Activated CD4-positive, alpha-beta T cell treated with anti-CD3 and anti-CD28 coated beads, Interleukin-2, amount 50 U/mL, for 24 hours (primary cell): ENCODE results near the gene ZFC3H1.
"Not testable (repeated sequence)": the region's sequence is repeated elsewhere in the genome, so short reads cannot be mapped to it uniquely, and the experiment has no call there.

Source experiments
- DNase-seq, 2 donors: peaks; one replicate each; pipeline ENCODE4 v3.0.0-alpha.2; 2020; ENCODE audit warnings: low read depth in 1 of 2, low spot score in 1 of 2

ZFC3H1 gene, protein sequence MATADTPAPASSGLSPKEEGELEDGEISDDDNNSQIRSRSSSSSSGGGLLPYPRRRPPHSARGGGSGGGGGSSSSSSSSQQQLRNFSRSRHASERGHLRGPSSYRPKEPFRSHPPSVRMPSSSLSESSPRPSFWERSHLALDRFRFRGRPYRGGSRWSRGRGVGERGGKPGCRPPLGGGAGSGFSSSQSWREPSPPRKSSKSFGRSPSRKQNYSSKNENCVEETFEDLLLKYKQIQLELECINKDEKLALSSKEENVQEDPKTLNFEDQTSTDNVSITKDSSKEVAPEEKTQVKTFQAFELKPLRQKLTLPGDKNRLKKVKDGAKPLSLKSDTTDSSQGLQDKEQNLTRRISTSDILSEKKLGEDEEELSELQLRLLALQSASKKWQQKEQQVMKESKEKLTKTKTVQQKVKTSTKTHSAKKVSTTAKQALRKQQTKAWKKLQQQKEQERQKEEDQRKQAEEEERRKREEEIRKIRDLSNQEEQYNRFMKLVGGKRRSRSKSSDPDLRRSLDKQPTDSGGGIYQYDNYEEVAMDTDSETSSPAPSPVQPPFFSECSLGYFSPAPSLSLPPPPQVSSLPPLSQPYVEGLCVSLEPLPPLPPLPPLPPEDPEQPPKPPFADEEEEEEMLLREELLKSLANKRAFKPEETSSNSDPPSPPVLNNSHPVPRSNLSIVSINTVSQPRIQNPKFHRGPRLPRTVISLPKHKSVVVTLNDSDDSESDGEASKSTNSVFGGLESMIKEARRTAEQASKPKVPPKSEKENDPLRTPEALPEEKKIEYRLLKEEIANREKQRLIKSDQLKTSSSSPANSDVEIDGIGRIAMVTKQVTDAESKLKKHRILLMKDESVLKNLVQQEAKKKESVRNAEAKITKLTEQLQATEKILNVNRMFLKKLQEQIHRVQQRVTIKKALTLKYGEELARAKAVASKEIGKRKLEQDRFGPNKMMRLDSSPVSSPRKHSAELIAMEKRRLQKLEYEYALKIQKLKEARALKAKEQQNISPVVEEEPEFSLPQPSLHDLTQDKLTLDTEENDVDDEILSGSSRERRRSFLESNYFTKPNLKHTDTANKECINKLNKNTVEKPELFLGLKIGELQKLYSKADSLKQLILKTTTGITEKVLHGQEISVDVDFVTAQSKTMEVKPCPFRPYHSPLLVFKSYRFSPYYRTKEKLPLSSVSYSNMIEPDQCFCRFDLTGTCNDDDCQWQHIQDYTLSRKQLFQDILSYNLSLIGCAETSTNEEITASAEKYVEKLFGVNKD (N-terminal part only)

DNA sequence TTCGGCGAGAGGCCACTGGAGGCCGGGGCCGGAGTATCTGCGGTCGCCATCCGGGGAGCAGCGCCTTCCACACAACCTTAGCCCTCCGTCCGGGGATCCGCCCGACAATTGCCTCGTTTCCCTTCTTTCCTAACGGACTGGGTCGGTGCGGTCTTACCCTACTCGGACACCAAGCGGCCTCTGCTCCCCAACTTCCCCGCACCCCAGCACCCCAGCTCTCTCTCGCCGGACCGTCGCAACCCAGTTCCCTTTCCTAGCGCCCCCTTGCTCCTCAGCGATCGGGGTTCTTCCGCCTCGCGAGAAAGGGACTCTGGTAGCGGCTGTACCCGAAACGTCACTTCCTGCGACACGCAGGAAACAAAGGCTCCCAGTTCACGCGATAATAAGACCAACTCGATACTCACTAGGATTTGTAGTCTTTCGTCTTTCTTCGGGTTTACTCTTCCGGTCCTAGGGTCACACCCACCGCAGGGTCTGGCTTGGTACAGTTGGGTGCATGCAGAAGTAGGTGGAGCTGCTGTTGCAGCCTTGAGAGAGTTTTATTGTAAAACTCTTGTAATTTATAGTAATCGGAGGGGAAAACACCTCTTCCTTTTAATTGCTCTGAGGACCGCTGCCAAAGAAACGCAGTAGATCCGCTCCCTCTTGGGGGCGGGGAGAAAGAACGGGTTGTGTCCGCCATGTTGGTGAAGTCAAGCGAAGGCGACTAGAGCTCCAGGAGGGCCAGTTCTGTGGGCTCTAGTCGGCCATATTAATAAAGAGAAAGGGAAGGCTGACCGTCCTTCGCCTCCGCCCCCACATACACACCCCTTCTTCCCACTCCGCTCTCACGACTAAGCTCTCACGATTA lies at the start of gene ZFC3H1, which contains the start of gene THAP2:
Gene ZFC3H1, minus strand, starts transcription at position 288 of the 850 bp plus-strand sequence. Its CDS starts 238 bp downstream, at position 50.
Gene THAP2, plus strand, starts transcription at position 741 of the 850 bp plus-strand sequence. CDS start 209 bp downstream, outside the sequence.
- DNase-seq, result peak; percentile 72 to 91

DNA sequence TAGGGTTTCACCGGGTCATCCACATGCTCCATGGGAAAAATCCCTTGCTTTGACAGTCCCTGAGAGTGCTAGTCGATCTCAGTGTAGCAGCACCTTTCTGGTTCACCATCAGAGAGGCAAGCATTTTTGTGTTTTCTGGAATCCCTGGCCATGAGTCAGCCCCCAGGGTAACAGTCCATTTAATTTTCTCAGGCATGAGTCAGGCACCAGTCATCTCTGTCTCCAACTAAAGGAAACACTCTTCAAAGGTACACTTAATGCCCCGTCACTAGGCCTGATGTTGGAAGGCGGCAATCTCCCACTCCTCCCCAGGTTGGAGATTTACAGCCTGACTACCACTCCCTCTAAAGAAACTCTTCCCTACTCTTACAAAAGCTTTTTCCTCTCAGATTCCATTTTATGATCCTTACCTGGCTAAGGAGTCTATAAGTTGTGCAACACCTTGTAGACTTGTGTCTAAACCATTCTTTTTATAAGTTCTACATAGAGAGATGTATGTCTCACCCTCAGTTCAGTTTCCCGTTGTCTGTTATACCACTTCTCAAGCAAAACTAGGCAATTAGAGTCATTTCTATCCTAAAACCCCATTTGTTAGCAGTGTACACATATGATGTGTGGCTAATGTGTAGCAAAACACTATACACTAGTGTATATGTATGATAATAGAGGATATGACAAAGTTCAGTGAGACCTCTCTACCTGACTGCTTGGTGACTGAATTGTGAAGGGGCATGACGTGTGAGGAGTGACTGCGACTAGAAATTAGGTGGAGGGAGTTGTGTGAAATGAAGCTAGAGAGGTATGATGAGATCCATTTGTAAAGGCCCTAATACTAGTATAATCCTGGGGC lies 46.9 kb upstream of the ZFC3H1 start:
- DNase-seq, result no peak

DNA sequence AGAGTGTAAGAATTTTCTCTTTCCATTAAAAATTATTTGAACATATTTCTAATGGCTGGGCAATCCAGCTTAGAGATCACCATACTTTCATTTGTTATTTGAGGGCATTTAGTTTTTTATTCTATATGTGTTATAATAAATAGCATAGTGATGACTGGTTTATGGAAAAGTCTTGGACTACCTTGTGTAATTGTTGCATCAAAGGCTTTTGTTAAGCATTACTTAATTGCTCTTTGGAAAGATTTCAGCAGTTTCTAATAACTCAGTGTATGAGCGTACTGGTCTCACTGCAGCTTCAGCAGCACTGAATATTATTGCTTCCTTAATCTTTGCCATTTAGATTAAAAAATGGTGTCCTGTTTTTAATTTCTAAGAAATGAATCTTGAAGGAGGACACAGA lies 45.0 kb upstream of the ZFC3H1 start:
- DNase-seq, result no peak

DNA sequence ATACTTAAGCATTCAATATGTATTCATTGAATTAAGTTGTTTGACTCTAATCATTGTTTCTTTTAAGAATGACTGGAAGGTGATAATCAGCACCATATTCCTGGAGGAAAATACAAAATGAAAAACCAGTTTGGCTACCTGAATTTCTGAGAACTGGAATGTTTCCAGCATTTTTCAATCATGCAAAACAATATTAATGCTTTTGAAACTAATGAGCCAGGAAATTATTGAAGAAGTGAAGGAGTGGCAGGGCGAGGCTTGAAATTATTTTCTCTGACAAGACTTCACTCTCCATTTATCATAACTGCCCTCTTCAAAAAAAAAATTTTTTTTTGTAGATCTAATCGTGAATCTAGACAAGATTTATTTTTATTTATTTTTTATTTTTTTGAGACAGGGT lies 41.3 kb upstream of the ZFC3H1 start:
- DNase-seq, result no peak

DNA sequence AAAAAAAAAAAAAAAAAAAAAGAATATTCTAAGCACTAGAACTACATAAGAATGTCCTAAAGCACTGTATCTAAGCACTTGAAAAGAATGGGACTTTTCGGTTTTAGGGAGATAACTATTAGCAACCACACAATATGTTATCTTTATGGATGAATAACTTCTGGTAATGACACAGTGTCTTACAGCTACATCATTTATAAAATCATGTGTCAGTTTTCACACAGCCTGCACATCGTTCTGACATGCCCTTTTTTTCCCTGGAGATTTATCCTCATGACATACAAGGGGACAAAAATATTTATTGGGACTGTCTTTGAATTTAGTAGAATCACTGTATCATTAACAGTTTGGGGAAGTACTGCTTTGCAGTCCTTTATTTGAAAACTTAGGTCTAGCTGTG lies 39.6 kb upstream of the ZFC3H1 start:
- DNase-seq, result no peak

DNA sequence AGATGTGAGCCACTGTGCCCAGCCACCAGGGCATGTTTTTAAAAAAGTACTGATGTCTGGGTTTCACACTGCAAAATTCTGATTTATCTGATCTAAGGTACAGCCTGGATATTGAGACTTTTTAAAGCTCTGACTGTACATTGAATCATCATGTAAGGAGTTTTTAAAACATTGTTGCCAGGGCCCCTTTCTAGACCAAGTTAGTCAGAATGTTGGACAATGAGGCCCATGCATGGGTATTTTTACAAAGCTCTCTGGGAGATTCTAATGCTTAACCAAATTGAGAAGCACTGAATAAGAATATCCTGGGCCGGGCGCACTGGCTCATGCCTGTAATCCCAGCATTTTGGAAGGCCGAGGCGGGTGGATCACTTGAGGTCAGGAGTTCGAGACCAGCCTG lies 38.9 kb upstream of the ZFC3H1 start:
- no peak for DNase-seq

DNA sequence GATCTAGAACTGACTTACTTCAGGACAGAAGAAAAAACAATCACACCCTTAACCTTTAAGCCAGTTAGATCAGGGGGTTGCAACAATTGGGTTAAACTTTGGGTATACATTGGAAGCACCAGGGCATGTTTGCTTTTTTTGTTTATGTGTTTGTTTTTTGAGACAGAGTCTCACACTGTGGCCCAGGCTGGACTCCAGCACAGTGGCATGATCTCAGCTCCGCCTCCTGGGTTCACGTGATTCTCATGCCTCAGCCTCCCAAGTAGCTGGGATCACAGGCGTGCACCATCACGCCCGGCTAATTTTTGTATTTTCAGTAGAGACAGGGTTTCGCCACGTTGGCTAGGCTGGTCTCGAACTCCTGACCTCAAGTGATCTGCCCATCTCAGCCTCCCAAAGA lies 38.5 kb upstream of the ZFC3H1 start:
- not testable (repeated sequence) for DNase-seq

DNA sequence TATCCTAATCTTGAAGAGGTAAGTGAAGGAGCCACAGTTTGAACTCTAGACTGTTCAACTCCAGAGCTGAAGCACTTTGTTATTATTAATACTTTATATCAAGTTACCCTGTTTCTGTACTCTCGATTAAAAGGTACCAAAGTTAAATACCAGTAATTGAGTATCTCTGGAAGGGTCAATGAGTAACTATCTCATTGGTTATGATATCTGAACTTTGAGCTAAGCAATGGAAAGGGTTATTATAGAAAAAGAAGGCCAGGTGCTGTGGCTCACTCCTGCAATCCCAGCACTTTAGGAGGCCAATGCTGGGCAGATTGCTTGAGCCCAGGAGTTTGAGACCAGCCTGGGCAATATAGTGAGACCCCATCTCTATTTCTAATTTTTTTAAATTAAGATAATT lies 32.1 kb upstream of the ZFC3H1 start:
- DNase-seq, result no peak

DNA sequence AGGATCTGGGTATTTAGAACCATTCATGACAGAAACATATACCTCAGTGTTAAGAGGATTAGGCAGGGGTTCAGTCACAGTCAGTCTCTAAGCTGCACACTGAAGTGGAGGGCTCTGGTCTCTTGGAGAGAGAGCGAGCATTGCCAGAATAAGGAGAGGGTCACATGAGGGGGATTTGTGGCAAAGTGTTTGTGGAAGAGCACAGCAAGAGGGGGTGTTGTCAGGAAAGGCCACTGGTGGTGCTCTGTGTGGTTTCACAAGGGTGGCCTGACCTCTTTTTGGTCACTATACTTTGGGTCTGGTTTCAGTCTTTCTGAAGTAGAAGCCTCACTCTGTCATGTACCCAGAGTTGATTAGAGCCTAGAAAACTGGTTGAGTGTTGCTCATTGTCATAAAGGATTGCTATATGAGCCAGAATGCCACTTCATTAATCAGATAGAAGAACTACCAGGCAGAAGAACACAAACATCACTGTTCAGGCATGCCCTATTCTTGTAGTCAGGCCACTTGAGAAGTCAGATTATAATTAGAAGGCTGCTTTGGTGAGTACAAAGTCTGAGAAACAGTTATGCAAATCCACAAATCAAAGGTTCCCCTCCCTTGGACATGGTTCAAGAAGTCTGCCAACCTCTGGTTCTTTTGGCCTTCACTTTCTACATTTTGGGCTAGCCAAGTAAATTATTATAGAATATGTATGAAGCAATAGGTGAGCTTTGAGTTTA lies 30.6 kb upstream of the ZFC3H1 start:
- DNase-seq, result no peak

DNA sequence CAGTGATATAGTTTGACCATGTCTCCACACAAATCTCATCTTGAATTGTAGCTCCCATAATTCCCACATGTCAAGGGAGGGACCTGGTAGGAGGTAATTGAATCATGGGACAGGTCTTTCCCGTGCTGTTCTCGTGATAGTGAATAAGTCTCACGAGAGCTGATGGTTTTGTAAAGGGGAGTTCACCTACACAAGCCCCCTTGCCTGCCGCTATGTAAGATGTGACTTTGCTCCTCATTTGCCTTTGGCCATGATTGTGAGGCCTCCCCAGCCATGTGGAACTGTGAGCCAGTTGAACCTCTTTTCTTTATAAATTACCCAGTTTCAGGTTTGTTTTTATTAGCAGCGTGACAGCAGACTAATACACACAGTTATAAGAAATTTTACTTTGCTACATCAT lies 30.0 kb upstream of the ZFC3H1 start:
- DNase-seq, result not testable (repeated sequence)

DNA sequence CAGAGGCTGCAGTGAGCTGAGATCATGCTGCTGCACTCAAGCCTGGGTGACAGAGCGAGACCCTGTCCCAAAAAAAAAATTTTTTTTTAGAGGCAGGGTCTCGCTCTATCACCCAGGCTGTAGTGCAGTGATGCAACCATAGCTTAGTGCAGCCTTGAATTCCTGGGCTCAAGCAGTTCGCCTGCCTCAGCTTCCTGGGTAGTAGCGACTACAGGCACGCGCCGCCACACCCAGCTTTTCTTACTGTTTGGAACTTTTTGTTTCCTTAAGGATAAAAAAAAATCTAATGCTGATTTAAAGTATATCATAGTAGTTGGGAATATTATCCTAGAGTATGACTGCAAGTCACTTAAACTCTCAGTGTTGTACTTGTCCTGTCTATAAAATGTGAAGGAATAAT lies 29.5 kb upstream of the ZFC3H1 start:
- no peak for DNase-seq

DNA sequence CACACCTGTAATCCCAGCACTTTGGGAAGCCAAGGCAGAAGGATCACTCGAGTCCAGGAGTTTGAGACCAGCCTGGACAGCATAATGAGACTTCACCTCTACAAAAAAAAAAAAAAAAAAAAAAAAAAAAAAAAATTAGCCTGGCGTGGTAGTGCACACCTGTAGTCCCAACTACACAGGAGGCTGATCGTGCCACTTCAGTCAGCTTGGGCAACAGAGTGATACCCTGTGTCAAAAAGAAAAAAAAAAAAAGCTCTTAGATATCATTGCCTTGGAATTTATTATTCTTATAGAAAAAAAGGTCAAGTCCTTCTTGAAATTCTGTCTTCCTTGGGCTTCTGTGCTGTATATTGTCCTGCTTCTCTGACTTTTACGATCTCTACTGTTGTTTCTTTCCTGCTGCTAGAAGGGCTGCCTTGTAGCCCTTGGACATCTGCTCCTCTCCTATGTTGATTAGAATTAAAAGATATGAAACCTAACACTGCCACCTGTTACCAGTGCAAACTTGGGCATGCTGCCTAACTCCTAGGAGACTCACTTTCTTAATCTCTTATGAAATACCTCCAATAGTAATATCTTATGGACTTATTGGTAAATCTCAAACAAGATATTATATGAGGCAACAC lies 28.0 kb upstream of the ZFC3H1 start:
- DNase-seq, result no peak

DNA sequence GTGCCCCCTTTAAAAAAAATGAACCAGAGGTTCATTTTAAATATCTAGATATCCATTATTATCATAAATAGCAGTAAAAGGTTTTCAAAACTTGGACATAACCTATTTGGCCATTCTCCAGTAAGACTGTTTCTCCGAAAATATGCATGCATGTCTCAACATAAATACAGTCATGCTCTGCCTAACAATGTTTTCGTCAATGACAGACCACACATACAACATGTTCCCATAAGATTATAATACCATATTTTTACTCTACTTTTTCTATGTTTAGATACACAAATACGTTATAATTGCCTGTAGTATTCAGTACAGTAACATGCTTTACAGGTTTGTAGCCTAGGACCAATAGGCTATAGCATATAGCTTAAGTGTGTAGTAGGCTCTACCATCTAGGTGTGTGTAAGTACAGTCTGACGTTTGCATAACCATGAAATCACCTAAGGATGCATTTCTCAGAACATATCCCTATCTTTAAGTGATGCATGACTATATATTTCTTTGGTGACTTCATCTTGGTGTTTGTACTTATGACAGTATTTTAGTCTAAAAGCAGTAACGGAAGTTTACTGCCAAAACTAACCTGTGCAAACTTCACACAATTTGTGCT lies 25.4 kb upstream of the ZFC3H1 start:
- no peak for DNase-seq

DNA sequence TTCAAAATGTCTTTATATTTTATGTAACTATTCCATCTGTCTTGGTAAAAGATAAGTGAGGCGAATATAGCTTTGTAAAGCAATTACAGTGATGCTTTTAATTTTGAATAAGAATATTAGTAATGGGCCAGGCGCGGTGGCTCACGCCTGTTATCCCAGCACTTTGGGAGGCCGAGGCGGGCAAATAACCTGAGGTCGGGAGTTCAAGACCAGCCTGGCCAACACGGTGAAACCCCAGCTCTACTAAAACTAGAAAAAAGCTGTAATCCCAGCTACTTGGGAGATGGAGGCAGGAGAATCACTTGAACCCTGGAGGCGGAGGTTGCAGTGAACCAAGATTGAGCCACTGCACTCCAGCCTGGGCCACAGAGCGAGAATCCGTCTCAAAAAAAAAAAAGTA lies 23.5 kb upstream of the ZFC3H1 start:
- DNase-seq, result not testable (repeated sequence)

DNA sequence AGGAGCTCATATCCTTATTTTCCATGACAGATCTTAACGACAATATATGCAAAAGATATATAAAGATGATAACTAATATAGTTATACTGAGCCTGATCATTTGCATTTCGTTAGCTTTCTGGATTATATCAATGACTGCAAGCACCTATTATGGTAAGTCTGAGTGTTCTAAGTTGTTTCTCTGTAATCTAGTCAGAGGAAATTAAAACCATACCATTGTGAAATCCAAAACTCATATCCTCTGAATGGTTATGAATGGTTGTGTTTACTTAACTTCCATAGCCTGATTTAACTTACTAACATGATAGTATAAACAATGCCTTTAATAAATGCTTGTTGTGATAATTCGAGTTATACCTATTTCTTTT lies 23.0 kb upstream of the ZFC3H1 start:
- DNase-seq, result no peak

DNA sequence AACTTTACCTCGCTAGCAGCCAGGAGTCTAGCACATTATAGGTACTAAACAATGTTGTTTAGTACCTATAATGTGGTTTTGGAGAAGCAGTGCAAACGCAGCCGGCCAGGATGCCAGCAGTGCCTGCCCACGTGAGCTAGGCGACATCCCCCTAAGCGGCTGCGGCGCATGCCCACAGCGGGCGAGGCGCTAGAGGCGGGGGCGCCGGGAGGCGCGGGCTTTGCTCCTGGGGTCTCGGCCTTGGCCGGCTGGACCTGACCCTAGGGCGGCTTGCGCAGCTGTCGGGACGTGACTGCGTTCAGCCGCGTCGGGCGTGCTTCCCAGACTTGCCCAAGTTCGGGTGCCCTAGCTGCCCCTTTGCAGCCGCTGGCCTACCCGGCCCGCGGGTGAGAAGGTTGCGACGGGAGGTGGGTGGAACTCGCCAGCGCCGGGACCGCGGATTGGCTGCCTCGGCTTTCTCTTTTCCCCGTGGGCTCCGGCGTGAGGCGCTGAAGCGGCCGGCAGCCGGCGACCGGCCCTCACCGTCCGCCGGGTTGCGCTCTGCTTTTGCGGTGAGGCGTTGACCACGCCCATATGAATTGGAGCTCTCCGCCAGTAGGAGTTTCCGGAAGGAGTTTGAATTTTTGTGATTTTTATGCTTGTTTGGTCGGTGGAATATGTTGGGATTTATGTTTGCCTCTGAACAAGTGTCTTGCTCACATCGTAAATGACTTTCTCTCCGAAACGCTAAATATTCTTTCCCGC lies 22.4 kb upstream of the ZFC3H1 start, which contains the start of gene TMEM19:
Gene TMEM19, plus strand, starts transcription at position 169 of the 744 bp plus-strand sequence. CDS start 599 bp downstream, outside the sequence.
- DNase-seq, result peak; percentile 61 to 64

DNA sequence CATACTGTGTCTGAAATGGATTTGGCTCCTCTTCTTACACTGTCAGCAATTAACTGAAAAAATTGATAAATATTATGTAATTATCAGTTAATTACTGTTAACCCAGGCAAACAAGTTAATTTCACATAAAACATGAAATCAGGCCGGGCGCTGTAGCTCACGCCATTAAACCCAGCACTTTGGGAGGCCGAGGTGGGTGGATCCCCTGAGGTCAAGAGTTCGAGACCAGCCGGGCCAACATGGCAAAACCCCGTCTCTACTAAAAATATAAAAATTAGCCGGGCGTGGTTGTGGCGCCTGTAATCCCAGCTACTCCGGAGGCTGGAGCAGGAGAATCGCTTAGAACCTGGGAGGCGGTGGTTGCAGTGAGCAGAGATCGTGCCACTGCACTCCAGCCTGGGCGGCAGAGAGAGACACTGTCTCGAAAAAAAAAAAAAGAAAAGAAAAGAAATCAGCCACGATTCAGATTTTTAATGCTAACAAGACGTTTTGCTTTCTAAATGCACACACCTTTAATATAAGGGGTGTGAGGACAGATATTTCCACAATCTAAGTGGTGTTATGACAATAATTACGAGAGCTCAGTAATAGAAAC lies 21.8 kb upstream of the ZFC3H1 start:
- DNase-seq, result no peak
